HG02678 (cell line): ENCODE data around the gene MMP24OS.
"Not testable (repeated sequence)": the region's sequence is repeated elsewhere in the genome, so short reads cannot be mapped to it uniquely, and the experiment has no call there.

Source experiments
- ATAC-seq: cut with Tn5 transposase; IDR thresholded peaks from one replicate; pipeline ENCODE4 v1.9.1; 2021; ENCODE audit warnings: mild to moderate bottlenecking, moderate library complexity; ENCODE audit not compliant: unreplicated experiment

MMP24OS gene

GRCh38 chr20:35252598-35252997 lies 25.3 kb downstream of the MMP24OS start:
- ATAC-seq: not testable (repeated sequence)

DNA sequence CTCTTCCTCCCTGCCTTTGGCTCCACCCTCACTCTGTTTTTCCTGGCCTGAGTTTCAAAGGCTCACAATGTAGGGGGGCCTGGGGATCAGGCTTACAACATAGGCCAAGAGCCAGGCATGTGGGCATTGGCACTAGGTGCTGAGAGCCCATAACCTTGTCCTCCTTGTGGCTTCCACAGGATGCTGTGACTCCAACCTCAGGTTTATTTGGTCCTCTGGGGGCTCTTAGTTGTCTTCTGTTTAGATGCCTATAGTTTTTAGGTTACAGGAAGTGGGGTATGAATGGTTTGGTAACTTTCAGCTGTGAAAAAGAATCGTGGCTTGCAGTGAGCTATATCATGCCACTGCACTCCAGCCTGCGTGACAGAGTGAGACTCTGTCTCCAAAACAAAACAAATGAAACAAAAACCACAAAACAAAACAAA lies 25.9 kb downstream of the MMP24OS start:
- ATAC-seq: peak; percentile 47

DNA sequence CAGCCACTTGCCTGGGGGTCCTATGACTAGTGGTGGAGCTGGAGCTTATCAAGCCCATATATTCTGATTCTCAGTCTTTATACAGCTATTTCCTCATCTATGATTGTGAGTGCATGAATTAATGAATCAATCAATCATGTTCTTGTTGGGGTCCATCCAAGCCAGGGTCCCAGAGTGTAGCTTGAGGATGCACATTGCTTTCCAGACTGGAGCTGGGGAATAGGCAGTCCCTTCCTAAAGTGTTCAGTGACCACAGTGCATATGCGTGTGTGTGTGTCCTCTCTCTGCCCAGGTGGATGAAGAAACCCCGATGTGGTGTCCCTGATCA lies 26.3 kb downstream of the MMP24OS start:
- ATAC-seq: no peak

DNA sequence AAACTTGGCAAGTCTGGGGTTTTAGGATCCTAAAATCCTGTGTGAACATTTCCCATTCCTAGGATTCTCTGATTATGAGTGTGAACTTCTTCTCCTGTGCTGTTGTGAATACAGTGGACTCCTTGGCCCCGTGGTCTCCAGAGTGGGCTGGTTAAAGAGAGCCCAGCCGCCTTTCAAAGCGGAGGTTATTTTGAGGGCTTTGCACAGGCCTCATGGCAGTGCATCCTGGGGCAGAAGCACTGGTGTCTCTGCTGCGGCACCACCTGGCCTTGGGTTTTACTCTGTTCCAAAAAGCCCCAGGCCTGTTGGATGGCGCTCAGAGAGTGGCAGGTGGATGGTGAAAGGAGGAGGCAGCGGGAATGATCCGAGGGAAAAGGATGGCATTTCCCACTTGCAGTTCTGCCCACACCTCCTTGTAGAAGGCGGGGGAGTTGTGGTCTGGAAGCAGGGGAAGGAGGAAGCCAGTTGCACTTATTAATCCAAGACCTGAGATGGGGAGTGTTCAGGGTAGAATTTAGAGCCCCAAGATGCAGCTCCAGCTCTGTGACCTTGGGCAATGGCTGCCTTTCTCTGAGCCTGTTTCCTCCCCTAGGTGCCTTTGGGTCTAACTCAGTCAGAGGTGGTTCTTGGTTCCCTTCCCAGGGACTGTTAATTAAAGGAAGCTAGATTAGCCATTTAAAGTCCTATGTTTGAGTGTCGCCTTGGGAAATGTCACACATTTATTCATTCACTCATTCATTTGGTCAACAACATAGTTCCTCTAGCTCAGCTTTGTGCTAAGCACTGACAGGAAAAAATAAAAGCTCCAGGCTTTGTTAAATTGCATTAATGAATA lies 29.1 kb downstream of the MMP24OS start:
- no peak for ATAC-seq

DNA sequence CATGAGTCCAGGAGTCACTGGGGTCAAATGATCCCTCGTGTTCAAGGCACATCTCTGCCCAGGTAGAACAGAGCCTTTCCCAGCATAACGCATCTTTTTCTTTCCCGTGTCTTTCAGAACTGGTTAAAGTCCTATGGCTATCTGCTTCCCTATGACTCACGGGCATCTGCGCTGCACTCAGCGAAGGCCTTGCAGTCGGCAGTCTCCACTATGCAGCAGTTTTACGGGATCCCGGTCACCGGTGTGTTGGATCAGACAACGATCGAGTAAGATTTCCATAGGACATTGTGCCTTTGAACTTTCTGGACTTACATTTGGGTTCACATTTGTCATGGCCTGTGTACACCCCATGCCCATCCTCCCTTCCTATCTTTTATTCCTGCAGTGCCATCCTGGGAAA lies 31.2 kb downstream of the MMP24OS start:
- ATAC-seq: no peak

GRCh38 chr20:35243986-35244385 lies 33.9 kb downstream of the MMP24OS start:
- no peak for ATAC-seq

DNA sequence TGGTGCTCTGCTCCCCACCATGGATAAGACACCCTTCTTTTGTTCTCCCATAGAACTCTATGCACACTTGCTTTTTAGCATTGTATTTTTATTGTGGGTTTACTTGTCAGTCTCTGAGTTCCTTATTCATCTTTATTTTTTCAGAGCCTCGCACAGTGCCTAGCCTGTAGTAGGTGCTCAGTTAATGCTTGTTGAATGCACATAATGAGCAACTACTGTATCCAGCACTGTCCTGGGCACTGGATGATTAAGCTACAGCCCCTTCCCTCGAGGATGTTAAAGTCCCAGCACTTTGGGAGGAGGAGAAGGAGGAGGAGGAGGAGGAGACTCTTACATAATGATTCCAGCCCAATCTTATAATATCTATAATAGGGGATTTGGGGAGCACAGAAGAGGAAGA lies 34.6 kb downstream of the MMP24OS start:
- ATAC-seq: no peak

GRCh38 chr20:35240811-35241293 lies 37.1 kb downstream of the MMP24OS start:
- ATAC-seq: no peak

GRCh38 chr20:35240083-35240810 lies 37.7 kb downstream of the MMP24OS start:
- ATAC-seq: no peak

DNA sequence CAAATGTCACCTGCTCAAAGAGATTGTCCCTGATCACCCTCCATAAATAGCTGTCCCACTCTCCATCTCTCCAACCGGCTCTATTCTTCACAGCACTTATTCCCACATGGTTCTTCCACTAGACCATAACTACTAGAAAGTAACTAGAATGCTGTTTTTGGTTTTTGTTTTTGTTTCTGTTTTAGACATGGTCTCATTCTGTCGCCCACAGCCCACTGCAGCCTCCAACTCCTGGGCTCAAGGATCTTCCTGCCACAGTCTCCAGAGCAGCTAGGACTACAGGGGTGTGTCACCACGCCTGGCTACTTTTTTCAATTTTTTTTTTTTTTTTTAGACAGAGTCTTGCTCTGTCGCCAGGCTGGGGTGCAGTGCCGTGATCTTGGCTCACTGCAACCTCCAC lies 39.2 kb downstream of the MMP24OS start:
- ATAC-seq: no peak

GRCh38 chr20:35238170-35238569 lies 39.8 kb downstream of the MMP24OS start:
- ATAC-seq: no peak

DNA sequence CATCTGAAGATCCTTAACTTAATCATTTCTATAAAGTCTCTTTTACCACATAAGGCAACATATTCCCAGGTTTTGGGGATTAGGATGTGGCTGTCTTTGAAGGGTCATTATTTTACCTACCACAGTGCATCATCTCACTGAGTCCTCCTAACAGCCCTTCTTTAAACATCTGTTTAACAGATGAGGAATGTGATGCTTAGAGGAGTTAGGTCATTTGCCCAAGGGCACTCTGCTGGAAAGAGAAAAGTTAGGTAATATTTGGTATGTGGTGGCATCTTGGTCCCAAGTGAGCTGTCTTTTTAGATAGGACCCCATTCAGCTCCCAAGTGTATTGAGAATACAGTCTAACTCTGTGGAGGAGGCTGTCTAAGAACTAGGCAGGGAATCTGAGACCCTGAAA lies 40.4 kb downstream of the MMP24OS start:
- no peak for ATAC-seq

DNA sequence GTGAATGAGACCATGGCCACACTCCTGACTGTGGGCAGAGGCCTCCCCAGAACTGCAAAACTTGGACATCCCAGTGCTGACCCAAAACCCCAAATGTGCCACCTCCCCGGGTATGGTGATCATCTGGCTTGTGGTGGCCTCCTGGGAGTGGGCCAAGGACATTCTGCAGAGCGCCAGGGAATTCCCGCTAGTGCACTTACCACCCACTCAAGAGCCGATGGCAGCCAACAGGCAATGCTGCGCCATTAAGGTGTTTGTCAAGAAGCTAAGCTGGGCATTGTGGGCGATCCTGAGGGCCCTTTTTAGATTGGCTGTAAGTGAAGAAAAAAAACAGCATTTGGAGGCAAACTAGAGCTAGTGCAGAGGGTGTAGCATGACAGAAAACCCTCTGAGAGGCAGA lies 42.0 kb downstream of the MMP24OS start:
- ATAC-seq: no peak

- ATAC-seq: no peak
Observed at GRCh38 chr20:35232575-35232974, 45.3 kb downstream of the MMP24OS start.

DNA sequence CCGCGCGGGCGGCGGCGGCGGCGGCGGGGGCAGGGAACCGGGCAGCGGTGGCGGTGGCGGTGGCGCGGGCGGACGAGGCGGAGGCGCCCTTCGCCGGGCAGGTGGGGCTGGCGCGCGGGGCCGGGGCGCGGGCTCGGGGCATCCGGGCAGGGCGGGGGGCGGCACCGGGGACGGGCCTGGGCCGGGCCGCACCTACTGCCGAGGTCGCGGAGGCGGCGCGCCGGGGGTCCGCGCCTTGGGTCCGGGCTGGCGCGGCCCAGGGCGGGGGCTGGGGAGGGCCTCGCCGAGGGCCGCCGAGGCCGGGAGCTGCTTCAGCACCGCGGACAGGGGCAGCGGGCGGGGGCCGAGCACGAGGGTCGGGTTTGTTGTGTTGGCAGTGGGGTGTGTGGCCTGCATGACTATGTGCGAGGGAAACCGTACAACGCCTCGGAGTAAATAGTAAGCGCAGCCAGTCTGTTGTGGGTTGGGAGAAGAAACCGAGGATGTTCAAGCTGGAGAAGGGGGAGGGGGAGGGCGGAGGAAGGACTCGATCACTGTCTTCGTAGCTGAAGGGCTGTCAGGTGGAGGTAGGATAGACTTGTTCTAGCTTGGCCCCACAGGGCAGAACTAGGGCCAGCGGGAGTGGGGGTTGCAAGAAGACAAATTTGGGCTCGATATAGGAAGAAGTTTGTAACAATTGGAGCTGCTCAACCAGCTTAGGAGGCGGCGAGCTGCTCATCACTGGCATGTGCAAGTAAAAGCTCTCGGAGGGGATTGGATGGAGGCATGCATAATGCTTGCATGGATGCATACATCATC lies 50.8 kb downstream of the MMP24OS start:
- no peak for ATAC-seq
